ENCODE results near the gene PLCB1.

GRCh38 chr20:8657664-8658063, 525.6 kb downstream of the PLCB1 start:
- TF ChIP-seq FOXP2 (optimal IDR thresholded peaks at IDR 0.05; ENCODE audit: borderline replicate concordance, extremely low read depth, extremely low read length, insufficient read depth) (no peak), REST (IDR thresholded peaks at IDR 0.05; ENCODE audit: insufficient read depth in 1 of 2, low read depth in 2 of 2, low read length in 2 of 2) (no peak), TAF1 (IDR thresholded peaks at IDR 0.05; ENCODE audit: borderline replicate concordance, insufficient read depth, low read length) (no peak), POLR2AphosphoS5 (IDR thresholded peaks at IDR 0.05; ENCODE audit: low read depth, low read length) (no peak), SIN3A (IDR thresholded peaks at IDR 0.05; ENCODE audit: borderline replicate concordance, insufficient read depth, low read length) (no peak)
